Endometrial microvascular endothelial cells (primary cell): Measurements from ENCODE around the gene UPK3B. TPM values are rescaled to one million over a fixed set of nuclear protein-coding genes. Genes with fewer than 3 reads are reported as not detected.
"Not testable (repeated sequence)": the region's sequence is repeated elsewhere in the genome, so short reads cannot be mapped to it uniquely, and the experiment has no call there.

Experiments used
- in situ Hi-C: cut with HindIII; loops from 2 replicates; pipeline ENCODE4 v1.10.0; 2017; ENCODE audit warnings: low sequenced_read_pairs, low pct_unique_long_range_greater_than_20kb; ENCODE audit errors: inconsistent ontology term
- total RNA-seq: library from RNA; depleted of rRNA; stranded (reverse); fragments of >200 nt; gene quantifications from one replicate; pipeline ENCODE4 v1.2.3, GENCODE V29; 2015; ENCODE audit errors: inconsistent ontology term

The UPK3B gene
- not detected for total RNA-seq

- in situ Hi-C loops: no loop called here
Observed at GRCh38 chr7:76509931-76510877, at the start of gene UPK3B. UPK3B (plus strand) TSS chr7:76510552; CDS start chr7:76510653, 101 bp downstream.

GRCh38 chr7:76460767-76461166, 49.6 kb upstream of the UPK3B start:
- in situ Hi-C loops: not testable (repeated sequence)

- in situ Hi-C loops: not testable (repeated sequence)
Observed at GRCh38 chr7:76461464-76462101, 48.8 kb upstream of the UPK3B start, which contains the start of gene DTX2. DTX2 (plus strand) TSS chr7:76461709; CDS start chr7:76480510, 18,801 bp downstream.

GRCh38 chr7:76462271-76462882, 48.0 kb upstream of the UPK3B start:
- in situ Hi-C loops: not testable (repeated sequence)

- in situ Hi-C loops: not testable (repeated sequence)
Observed at GRCh38 chr7:76464959-76465358, 45.4 kb upstream of the UPK3B start.

- in situ Hi-C loops: not testable (repeated sequence)
Observed at GRCh38 chr7:76465950-76466349, 44.4 kb upstream of the UPK3B start.

GRCh38 chr7:76467743-76468404, 42.5 kb upstream of the UPK3B start:
- in situ Hi-C loops: not testable (repeated sequence)

- in situ Hi-C loops: not testable (repeated sequence)
Observed at GRCh38 chr7:76471556-76472221, 38.7 kb upstream of the UPK3B start.

- in situ Hi-C loops: not testable (repeated sequence)
Observed at GRCh38 chr7:76473097-76473496, 37.3 kb upstream of the UPK3B start.

GRCh38 chr7:76476280-76476679, 34.1 kb upstream of the UPK3B start:
- in situ Hi-C loops: not testable (repeated sequence)

GRCh38 chr7:76476742-76477474, 33.4 kb upstream of the UPK3B start:
- in situ Hi-C loops: not testable (repeated sequence)

- in situ Hi-C loops: not testable (repeated sequence)
Observed at GRCh38 chr7:76479628-76480027, 30.7 kb upstream of the UPK3B start.

- in situ Hi-C loops: not testable (repeated sequence)
Observed at GRCh38 chr7:76480403-76481253, 29.7 kb upstream of the UPK3B start.

GRCh38 chr7:76482660-76483059, 27.7 kb upstream of the UPK3B start:
- in situ Hi-C loops: not testable (repeated sequence)

GRCh38 chr7:76483081-76483480, 27.3 kb upstream of the UPK3B start:
- in situ Hi-C loops: not testable (repeated sequence)

GRCh38 chr7:76484456-76484855, 25.9 kb upstream of the UPK3B start:
- in situ Hi-C loops: not testable (repeated sequence)
